ENCODE measurements around the gene CD19. TPM values are rescaled to one million over a fixed set of nuclear protein-coding genes. Genes with fewer than 3 reads are reported as not detected.
A peak's percentile ranks its signal among the peaks of the same experiment; 100 is the strongest.

CD19 gene
- total and polyA plus RNA-seq, 5 donors from 2014 or later: 0.52 to 2.8 TPM; not detected in 3

- H3K27ac ChIP-seq (ENCODE audit: insufficient read depth, low read length, poor library complexity, severe bottlenecking): no peak overlapping the region
- H3K4me1 ChIP-seq (ENCODE audit: control insufficient read depth, insufficient read depth, low read length, poor library complexity, severe bottlenecking): peaks cover 9% of the 10 kb centered on the region
- DNase-seq: no peak
- Mint-ChIP-seq H3K9me3 (no peaks in the 10 kb centered on the region), H3K36me3 (no peaks in the 10 kb centered on the region), H3K27ac (no peak overlapping the region), H3K4me3 (no peak overlapping the region), H3K27me3 (peaks cover 10% of the 10 kb centered on the region), H3K4me1 (peaks cover 0 to 27% (median 15%) of the 10 kb centered on the region in 4 donors)
- ATAC-seq (ENCODE audit: low read depth in 2 of 2): no peak
- H3K4me3 ChIP-seq (ENCODE audit: low read depth, low read length): no peak overlapping the region
- H3K27me3 ChIP-seq (ENCODE audit: control insufficient read depth, insufficient read depth, low read length): no peaks in the 10 kb centered on the region
- H3K9me3 ChIP-seq (ENCODE audit: control insufficient read depth in 2 of 2, low read length in 2 of 2): no peaks in the 10 kb centered on the region
- H3K36me3 ChIP-seq (ENCODE audit: control insufficient read depth, insufficient read depth, low read length): no peaks in the 10 kb centered on the region
Measured at GRCh38 chr16:28932339-28933141, 769 bp downstream of the CD19 start.

DNA sequence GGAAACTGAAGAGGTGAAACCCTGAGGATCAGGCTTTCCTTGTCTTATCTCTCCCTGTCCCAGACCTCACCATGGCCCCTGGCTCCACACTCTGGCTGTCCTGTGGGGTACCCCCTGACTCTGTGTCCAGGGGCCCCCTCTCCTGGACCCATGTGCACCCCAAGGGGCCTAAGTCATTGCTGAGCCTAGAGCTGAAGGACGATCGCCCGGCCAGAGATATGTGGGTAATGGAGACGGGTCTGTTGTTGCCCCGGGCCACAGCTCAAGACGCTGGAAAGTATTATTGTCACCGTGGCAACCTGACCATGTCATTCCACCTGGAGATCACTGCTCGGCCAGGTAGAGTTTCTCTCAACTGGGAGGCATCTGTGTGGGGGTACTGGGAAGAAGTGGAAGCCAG lies 1.4 kb downstream of the CD19 start:
- Mint-ChIP-seq H3K36me3 (no peaks in the 10 kb centered on the region), H3K9me3 (no peaks in the 10 kb centered on the region), H3K4me3 (no peak overlapping the region), H3K27me3 (peaks cover 13% of the 10 kb centered on the region), H3K27ac (no peak overlapping the region), H3K4me1 (peaks cover 0 to 29% (median 13%) of the 10 kb centered on the region in 4 donors)
- Histone ChIP-seq H3K9me3 (ENCODE audit: control insufficient read depth in 2 of 2, low read length in 2 of 2) (no peaks in the 10 kb centered on the region), H3K27me3 (ENCODE audit: control insufficient read depth, insufficient read depth, low read length) (no peaks in the 10 kb centered on the region), H3K4me3 (ENCODE audit: low read depth, low read length) (no peak overlapping the region), H3K4me1 (ENCODE audit: control insufficient read depth, insufficient read depth, low read length, poor library complexity, severe bottlenecking) (peaks cover 9% of the 10 kb centered on the region), H3K36me3 (ENCODE audit: control insufficient read depth, insufficient read depth, low read length) (no peaks in the 10 kb centered on the region), H3K27ac (ENCODE audit: insufficient read depth, low read length, poor library complexity, severe bottlenecking) (no peak overlapping the region)
- ATAC-seq (ENCODE audit: low read depth in 2 of 2): no peak
- no peak for DNase-seq

DNA sequence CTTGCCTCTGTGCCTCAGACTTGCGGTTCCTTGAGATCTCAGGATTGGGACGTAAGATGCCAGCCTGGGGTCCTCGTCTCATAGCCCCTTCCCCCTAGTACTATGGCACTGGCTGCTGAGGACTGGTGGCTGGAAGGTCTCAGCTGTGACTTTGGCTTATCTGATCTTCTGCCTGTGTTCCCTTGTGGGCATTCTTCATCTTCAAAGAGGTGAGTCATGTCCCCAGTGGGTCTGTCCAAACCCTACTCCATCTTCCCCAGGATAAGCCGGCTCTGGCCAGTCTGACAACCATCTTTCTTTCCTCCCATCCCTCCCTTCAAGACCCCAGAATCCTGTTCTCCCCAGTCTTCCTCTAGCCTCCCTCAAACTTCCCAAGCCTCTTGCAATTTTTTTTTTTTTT lies 3.6 kb downstream of the CD19 start:
- Histone ChIP-seq H3K4me1 (ENCODE audit: control insufficient read depth, insufficient read depth, low read length, poor library complexity, severe bottlenecking) (peaks cover 9% of the 10 kb centered on the region), H3K36me3 (ENCODE audit: control insufficient read depth, insufficient read depth, low read length) (no peaks in the 10 kb centered on the region), H3K27me3 (ENCODE audit: control insufficient read depth, insufficient read depth, low read length) (no peaks in the 10 kb centered on the region), H3K4me3 (ENCODE audit: low read depth, low read length) (no peak overlapping the region), H3K9me3 (ENCODE audit: control insufficient read depth in 2 of 2, low read length in 2 of 2) (no peaks in the 10 kb centered on the region), H3K27ac (ENCODE audit: insufficient read depth, low read length, poor library complexity, severe bottlenecking) (no peak overlapping the region)
- DNase-seq (no peak), ATAC-seq (ENCODE audit: low read depth in 2 of 2) (no peak)
- Mint-ChIP-seq H3K36me3 (no peaks in the 10 kb centered on the region), H3K9me3 (no peaks in the 10 kb centered on the region), H3K4me1 (peaks cover 0 to 28% (median 15%) of the 10 kb centered on the region in 4 donors), H3K4me3 (peak overlapping the region in 2 of 4 donors; percentile 22 to 31), H3K27me3 (peaks cover 20% of the 10 kb centered on the region), H3K27ac (peak overlapping the region; percentile 5 to 52 (median 37))

DNA sequence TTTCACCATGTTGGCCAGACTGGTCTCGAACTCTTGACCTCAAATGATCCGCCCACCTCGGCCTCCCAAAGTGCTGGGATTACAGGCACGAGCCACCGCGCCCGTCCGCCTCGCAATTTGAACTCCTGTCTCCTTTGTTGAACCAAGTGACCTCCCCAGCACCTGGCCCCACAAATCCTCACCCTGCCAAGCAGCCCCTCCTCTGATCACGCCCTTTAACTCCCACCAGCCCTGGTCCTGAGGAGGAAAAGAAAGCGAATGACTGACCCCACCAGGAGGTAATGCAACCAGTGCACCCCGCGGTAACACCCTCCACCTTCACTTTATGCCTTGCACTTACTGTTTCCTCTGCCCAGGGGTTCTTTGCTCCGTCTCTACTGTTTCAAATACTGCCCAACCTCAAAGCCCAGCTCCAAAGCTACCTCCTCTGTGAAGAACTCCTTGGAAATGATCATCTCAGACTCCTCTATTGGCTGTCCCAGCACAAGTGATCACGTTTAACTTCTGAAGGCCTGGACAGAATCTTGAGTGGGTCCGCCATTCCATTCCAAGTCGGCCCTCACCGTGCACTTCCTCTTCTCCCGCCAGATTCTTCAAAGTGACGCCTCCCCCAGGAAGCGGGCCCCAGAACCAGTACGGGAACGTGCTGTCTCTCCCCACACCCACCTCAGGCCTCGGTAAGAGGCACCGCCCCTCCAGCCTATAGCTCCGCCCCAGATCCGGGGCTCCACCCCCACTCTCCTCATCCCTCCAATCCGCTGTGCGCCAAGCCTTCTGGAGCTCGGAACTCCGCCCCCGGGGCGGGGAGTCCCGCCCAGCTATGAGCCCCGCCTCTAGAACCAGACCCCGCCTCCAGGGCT lies 4.4 kb downstream of the CD19 start:
- Histone ChIP-seq H3K36me3 (ENCODE audit: control insufficient read depth, insufficient read depth, low read length) (no peaks in the 10 kb centered on the region), H3K4me1 (ENCODE audit: control insufficient read depth, insufficient read depth, low read length, poor library complexity, severe bottlenecking) (peaks cover 9% of the 10 kb centered on the region), H3K9me3 (ENCODE audit: control insufficient read depth in 2 of 2, low read length in 2 of 2) (no peaks in the 10 kb centered on the region), H3K27ac (ENCODE audit: insufficient read depth, low read length, poor library complexity, severe bottlenecking) (no peak overlapping the region), H3K4me3 (ENCODE audit: low read depth, low read length) (peak overlapping the region; percentile 55), H3K27me3 (ENCODE audit: control insufficient read depth, insufficient read depth, low read length) (no peaks in the 10 kb centered on the region)
- Mint-ChIP-seq H3K4me1 (peaks cover 0 to 22% (median 14%) of the 10 kb centered on the region in 4 donors), H3K4me3 (peak overlapping the region; percentile 31 to 85 (median 70)), H3K36me3 (no peaks in the 10 kb centered on the region), H3K27ac (peak overlapping the region; percentile 43 to 93 (median 52)), H3K9me3 (no peaks in the 10 kb centered on the region), H3K27me3 (peaks cover 22% of the 10 kb centered on the region)
- DNase-seq: peak; percentile 75 to 87 (median 81)
- ATAC-seq (ENCODE audit: low read depth in 2 of 2): peak; percentile 95 to 97

GRCh38 chr16:28936784-28937155 lies 5.0 kb downstream of the CD19 start:
- no peaks in the 10 kb centered on the region for H3K9me3 Mint-ChIP-seq
- Histone ChIP-seq H3K27ac (ENCODE audit: insufficient read depth, low read length, poor library complexity, severe bottlenecking) (no peak overlapping the region), H3K27me3 (ENCODE audit: control insufficient read depth, insufficient read depth, low read length) (no peaks in the 10 kb centered on the region), H3K4me1 (ENCODE audit: control insufficient read depth, insufficient read depth, low read length, poor library complexity, severe bottlenecking) (peaks cover 9% of the 10 kb centered on the region), H3K9me3 (ENCODE audit: control insufficient read depth in 2 of 2, low read length in 2 of 2) (no peaks in the 10 kb centered on the region), H3K4me3 (ENCODE audit: low read depth, low read length) (no peak overlapping the region), H3K36me3 (ENCODE audit: control insufficient read depth, insufficient read depth, low read length) (no peaks in the 10 kb centered on the region)
- no peaks in the 10 kb centered on the region for H3K36me3 Mint-ChIP-seq
- H3K4me1 Mint-ChIP-seq: peaks cover 0 to 22% (median 14%) of the 10 kb centered on the region in 4 donors
- H3K4me3 Mint-ChIP-seq: peak overlapping the region in 3 of 4 donors; percentile 31 to 80 (median 59)
- no peak for DNase-seq
- peak overlapping the region in 2 of 3 donors; percentile 43 to 52 for H3K27ac Mint-ChIP-seq
- ATAC-seq (ENCODE audit: low read depth in 2 of 2): no peak
- peaks cover 22% of the 10 kb centered on the region for H3K27me3 Mint-ChIP-seq

DNA sequence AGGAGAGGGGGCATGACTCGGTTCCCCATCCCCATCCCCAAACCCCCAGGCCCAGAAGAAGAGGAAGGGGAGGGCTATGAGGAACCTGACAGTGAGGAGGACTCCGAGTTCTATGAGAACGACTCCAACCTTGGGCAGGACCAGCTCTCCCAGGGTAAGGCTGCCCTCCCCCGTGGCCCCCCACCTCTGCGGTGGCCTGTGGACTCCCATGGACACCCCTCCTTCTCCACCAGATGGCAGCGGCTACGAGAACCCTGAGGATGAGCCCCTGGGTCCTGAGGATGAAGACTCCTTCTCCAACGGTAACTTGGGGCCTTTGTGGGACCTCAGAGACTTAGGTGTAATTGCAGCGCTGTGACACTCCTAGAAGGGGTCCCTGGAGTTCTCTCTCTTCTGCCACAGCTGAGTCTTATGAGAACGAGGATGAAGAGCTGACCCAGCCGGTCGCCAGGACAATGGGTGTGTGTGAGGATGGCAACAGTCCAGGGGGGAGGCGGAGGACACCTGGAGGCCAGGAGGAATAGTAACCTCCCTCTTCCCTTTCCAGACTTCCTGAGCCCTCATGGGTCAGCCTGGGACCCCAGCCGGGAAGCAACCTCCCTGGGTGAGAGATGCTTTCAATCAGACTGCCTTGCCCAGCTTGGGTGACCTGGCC lies 5.6 kb downstream of the CD19 start:
- Histone ChIP-seq H3K27ac (ENCODE audit: insufficient read depth, low read length, poor library complexity, severe bottlenecking) (no peak overlapping the region), H3K4me3 (ENCODE audit: low read depth, low read length) (no peak overlapping the region), H3K27me3 (ENCODE audit: control insufficient read depth, insufficient read depth, low read length) (no peaks in the 10 kb centered on the region), H3K9me3 (ENCODE audit: control insufficient read depth in 2 of 2, low read length in 2 of 2) (no peaks in the 10 kb centered on the region), H3K36me3 (ENCODE audit: control insufficient read depth, insufficient read depth, low read length) (no peaks in the 10 kb centered on the region), H3K4me1 (ENCODE audit: control insufficient read depth, insufficient read depth, low read length, poor library complexity, severe bottlenecking) (peaks cover 9% of the 10 kb centered on the region)
- Mint-ChIP-seq H3K4me3 (no peak overlapping the region), H3K27me3 (peaks cover 22% of the 10 kb centered on the region), H3K9me3 (no peaks in the 10 kb centered on the region), H3K27ac (no peak overlapping the region), H3K36me3 (no peaks in the 10 kb centered on the region), H3K4me1 (peaks cover 0 to 22% (median 14%) of the 10 kb centered on the region in 4 donors)
- DNase-seq: no peak
- ATAC-seq (ENCODE audit: low read depth in 2 of 2): no peak

GRCh38 chr16:28938721-28939120 lies 7.0 kb downstream of the CD19 start:
- Mint-ChIP-seq H3K9me3 (no peaks in the 10 kb centered on the region), H3K4me1 (peaks cover 0 to 22% (median 14%) of the 10 kb centered on the region in 4 donors), H3K36me3 (no peaks in the 10 kb centered on the region), H3K27ac (no peak overlapping the region), H3K27me3 (peaks cover 26% of the 10 kb centered on the region), H3K4me3 (no peak overlapping the region)
- ATAC-seq (ENCODE audit: low read depth in 2 of 2) (no peak), DNase-seq (no peak)
- Histone ChIP-seq H3K4me1 (ENCODE audit: control insufficient read depth, insufficient read depth, low read length, poor library complexity, severe bottlenecking) (peaks cover 9% of the 10 kb centered on the region), H3K27me3 (ENCODE audit: control insufficient read depth, insufficient read depth, low read length) (no peaks in the 10 kb centered on the region), H3K4me3 (ENCODE audit: low read depth, low read length) (no peak overlapping the region), H3K27ac (ENCODE audit: insufficient read depth, low read length, poor library complexity, severe bottlenecking) (no peak overlapping the region), H3K36me3 (ENCODE audit: control insufficient read depth, insufficient read depth, low read length) (no peaks in the 10 kb centered on the region), H3K9me3 (ENCODE audit: control insufficient read depth in 2 of 2, low read length in 2 of 2) (no peaks in the 10 kb centered on the region)

Measured in CD4-positive, CD25-positive, alpha-beta regulatory T cell (primary cell).